DLD1 (cell line): Measurements from ENCODE around the gene IL27RA.
"Not testable (repeated sequence)": the region's sequence is repeated elsewhere in the genome, so short reads cannot be mapped to it uniquely, and the experiment has no call there.

ENCODE experiments used
- in situ Hi-C: cut with HindIII; loops from 2 replicates; pipeline ENCODE4 v1.10.0; 2017; ENCODE audit warnings: low sequenced_read_pairs

Gene IL27RA

GRCh38 chr19:14027856-14028450 lies 3.6 kb upstream of the IL27RA start, which contains the start of gene RLN3:
TSS of gene RLN3 (plus strand) at chr19:14028148. CDS start at chr19:14028205, 57 bp downstream.
- in situ Hi-C loops, result no loop called here

- in situ Hi-C loops, result no loop called here
Observed at GRCh38 chr19:14028901-14029300, 2.7 kb upstream of the IL27RA start.

GRCh38 chr19:14030997-14031718 lies 404 bp upstream of the IL27RA start:
- in situ Hi-C loops, result no loop called here

GRCh38 chr19:14033946-14034345 lies 2.4 kb downstream of the IL27RA start:
- in situ Hi-C loops, result no loop called here

GRCh38 chr19:14035159-14035558 lies 3.6 kb downstream of the IL27RA start:
- in situ Hi-C loops, result not testable (repeated sequence)

- in situ Hi-C loops, result no loop called here
Observed at GRCh38 chr19:14035706-14036105, 4.1 kb downstream of the IL27RA start.

- in situ Hi-C loops, result no loop called here
Observed at GRCh38 chr19:14039181-14039580, 7.6 kb downstream of the IL27RA start.

GRCh38 chr19:14042659-14043608 lies 11.4 kb downstream of the IL27RA start:
- in situ Hi-C loops, result not testable (repeated sequence)

GRCh38 chr19:14047866-14048265 lies 16.3 kb downstream of the IL27RA start:
- in situ Hi-C loops, result not testable (repeated sequence)

GRCh38 chr19:14048443-14049153 lies 17.0 kb downstream of the IL27RA start:
- in situ Hi-C loops, result no loop called here

- in situ Hi-C loops, result no loop called here
Observed at GRCh38 chr19:14050512-14050911, 18.9 kb downstream of the IL27RA start.

- in situ Hi-C loops, result not testable (repeated sequence)
Observed at GRCh38 chr19:14050961-14051360, 19.4 kb downstream of the IL27RA start.

GRCh38 chr19:14051980-14052379 lies 20.4 kb downstream of the IL27RA start:
- in situ Hi-C loops, result no loop called here

- in situ Hi-C loops, result no loop called here
Observed at GRCh38 chr19:14052470-14052869, 20.9 kb downstream of the IL27RA start.

- in situ Hi-C loops, result no loop called here
Observed at GRCh38 chr19:14053032-14053431, 21.5 kb downstream of the IL27RA start.

GRCh38 chr19:14053500-14053899 lies 21.9 kb downstream of the IL27RA start:
- in situ Hi-C loops, result no loop called here

GRCh38 chr19:14054099-14054498 lies 22.5 kb downstream of the IL27RA start:
- in situ Hi-C loops, result no loop called here

GRCh38 chr19:14054721-14055120 lies 23.2 kb downstream of the IL27RA start:
- in situ Hi-C loops, result no loop called here

GRCh38 chr19:14055396-14055795 lies 23.8 kb downstream of the IL27RA start:
- in situ Hi-C loops, result no loop called here

- in situ Hi-C loops, result no loop called here
Observed at GRCh38 chr19:14056069-14056666, 24.6 kb downstream of the IL27RA start.
